HG02571 (cell line): Measurements from ENCODE around the gene ZNF750.

Experiments used
- ATAC-seq: cut with Tn5 transposase; IDR thresholded peaks from one replicate; pipeline ENCODE4 v1.9.1; 2021; ENCODE audit warnings: mild to moderate bottlenecking, moderate library complexity; ENCODE audit not compliant: unreplicated experiment

The ZNF750 gene

GRCh38 chr17:82873521-82873920 is 33.7 kb upstream of the ZNF750 start:
- ATAC-seq: no peak

- no peak for ATAC-seq
These were observed 33.0 kb upstream of the ZNF750 start for GRCh38 chr17:82872591-82873520.

GRCh38 chr17:82871776-82872561 is 32.1 kb upstream of the ZNF750 start:
- ATAC-seq: no peak

- ATAC-seq: peak; percentile 68
These were observed 31.4 kb upstream of the ZNF750 start for GRCh38 chr17:82871056-82871775.

DNA sequence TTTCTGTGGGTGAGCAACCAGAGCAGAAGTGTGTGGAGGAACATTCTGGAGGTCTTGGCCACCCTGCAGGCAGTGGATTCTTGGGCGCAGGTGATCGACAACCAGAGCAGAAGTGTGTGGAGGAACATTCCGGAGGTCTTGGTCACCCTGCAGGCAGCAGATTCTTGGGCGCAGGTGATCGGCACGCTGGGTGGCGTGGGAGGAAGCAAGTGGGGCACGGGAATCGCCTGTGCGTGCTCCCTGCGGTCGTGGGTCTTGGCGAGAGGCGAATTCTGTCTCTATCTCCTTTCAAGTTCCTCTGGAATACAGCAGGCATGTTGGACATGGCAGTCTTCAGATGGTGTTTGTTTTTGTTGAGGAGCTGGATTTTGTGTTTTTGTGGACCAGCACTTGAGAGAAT is 30.7 kb upstream of the ZNF750 start:
- ATAC-seq: no peak

- no peak for ATAC-seq
These were observed 30.3 kb upstream of the ZNF750 start for GRCh38 chr17:82870091-82870491.

DNA sequence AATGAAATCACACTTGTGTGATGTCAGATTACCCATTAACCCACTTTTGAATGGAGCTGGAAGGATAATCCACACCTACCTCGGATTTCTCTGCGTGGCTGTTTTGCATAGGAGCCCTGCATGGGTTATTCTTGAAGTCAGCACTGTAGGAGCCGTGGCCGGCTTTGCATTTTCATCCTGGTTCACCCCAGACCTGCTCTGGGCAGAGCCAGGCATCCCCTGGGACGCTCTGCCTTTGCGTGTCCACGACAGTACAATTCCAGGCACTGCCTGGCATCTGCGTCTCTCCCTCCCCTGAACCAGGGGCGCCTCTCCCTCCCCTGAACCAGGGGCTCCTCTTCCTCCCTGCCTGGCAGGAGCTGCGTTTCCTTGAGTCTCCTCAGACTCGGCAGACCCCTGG is 29.7 kb upstream of the ZNF750 start:
- no peak for ATAC-seq

GRCh38 chr17:82868715-82869131 is 28.9 kb upstream of the ZNF750 start:
- no peak for ATAC-seq

DNA sequence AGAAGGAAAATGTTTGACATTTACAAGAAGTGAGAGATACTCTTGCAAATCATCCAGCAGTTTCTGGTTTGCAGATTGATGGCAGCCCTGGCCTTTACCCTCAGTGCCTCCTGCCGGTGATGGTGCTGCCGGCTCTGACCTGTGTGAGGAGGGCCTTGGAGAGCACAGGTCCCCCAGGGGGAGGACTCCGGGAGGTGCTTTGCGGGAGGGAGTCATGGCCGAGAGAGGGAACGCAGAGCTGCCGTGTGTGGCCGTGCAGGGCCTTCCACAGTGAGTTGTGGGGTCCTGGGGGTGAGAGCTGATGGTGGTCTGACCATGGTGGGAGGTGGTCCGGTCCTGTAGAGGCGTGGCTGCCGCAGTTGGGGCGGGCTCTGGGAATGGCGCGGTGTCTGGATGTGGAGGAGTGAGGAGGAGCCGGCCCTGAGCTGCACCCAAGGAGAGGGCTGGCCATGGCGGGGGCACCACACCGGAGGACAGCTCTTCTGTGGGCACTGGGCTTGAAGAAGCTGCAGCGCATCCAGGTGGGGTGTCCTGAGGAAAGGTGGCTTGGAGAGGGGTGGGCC is 28.0 kb upstream of the ZNF750 start:
- ATAC-seq: no peak

DNA sequence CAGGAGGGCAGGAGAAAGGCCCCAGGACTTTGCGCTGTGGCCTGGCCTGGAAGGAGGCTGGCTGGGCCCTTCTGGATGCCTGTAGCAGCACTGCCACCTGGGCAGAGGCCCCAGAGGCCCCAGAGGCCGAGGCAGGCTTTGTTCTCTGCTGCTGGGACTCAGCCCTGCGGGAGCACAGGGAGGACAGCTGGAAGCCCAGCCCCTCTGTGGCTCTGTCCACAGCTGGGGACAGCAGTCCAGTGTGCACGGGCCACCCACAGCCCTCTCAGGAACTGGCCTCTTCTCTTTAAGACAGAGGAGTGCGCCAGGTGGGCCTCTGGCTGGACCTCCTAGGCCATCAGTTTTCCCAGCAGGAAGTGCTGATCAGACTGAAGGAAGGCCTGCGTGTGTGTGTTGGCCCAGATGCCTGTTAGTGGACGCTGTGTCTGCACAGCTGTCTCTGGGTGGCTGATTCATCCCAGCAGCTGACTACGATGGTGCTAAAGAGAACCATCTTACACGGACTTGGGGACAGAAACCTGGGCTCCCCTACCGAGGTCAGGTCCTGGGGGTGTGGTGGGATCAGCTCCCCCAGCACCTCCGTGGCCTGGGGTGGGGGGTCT is 26.9 kb upstream of the ZNF750 start:
- ATAC-seq: no peak

DNA sequence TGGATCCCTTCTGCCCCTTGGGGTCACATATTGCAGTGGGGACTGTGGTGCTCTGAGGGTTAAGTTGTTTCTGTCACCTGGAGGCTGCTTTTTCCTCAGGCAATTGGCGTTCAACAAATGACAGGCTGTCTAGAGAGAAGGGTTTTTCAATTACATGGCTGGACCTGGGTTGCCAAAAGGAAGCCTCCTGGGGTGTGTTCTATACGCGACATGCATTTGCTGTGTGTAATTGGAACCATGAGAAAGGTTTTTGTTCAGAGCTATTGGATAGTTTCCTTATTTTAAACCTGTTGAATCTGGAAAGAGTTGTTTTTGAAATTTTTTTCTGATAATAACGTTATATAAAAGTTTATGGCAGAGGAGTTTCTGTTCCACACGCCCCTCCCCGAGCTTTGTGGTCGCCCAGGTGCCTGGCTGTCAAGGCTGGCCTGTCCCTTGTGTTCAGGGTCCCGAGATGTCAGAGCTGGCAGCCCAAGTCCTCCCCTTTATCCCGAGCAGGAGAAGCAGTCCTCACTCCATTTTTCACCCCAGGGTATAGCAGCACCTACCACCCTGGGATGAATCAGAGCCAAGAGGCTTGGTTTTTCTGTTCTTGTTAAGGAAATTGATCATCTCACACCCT is 26.1 kb upstream of the ZNF750 start:
- ATAC-seq: no peak

DNA sequence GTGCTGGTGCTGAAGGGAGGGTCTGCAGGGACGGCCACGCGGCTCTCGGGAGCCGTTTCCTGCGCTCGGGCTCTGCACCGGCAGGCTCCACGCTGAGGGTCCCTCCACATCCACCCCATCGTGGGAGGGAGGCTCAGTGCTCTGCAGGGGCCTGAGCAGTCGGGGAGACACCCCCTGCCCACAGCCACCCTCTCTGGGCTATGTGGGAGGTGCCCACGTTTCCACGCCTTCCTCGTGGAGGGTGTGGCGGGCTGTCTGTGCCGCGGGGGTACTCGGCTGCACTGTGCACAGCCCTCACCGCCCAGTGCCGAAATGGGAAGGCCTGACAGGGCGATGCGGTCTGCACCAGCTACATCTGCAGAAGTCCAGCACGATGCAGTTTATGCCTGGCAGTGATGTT is 25.5 kb upstream of the ZNF750 start:
- ATAC-seq: no peak

- no peak for ATAC-seq
These were observed 25.0 kb upstream of the ZNF750 start for GRCh38 chr17:82864713-82865248.

- ATAC-seq: peak; percentile 80
These were observed 24.3 kb upstream of the ZNF750 start for GRCh38 chr17:82863941-82864712.

GRCh38 chr17:82863383-82863940 is 23.6 kb upstream of the ZNF750 start:
- ATAC-seq: no peak

DNA sequence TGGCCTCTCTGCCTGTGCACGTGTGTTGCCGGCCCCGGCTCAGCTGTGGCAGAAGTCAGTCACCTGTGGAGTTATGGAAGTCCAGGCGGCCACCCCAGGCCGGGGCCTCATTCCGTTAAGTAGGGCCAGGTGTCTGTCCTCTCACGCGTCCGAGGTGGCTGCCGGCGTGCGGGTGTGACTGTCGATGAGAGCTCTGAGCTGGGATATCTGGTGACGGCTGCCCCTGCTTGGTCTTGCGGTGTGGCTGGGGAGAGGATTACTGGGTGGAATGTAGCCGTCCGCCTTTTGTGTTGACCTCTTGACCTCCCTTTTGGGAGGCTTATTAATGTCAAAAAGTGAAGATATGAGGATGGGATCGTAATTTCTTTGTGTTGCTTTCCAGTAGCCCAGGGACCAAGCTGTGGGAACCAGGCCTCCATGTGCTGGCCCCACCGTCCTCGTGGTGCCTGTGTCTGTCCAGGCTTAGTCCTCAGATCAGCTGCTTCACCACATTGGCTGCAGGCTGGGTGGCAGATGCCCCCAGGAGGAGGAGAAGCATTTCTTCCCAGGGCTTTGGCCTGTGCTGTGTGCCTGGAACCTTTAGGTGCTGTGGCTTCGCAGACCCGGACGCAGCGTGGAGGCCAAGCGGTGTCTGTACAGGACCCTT is 23.0 kb upstream of the ZNF750 start:
- no peak for ATAC-seq

- ATAC-seq: no peak
These were observed 22.4 kb upstream of the ZNF750 start for GRCh38 chr17:82862191-82862590.

- no peak for ATAC-seq
These were observed 21.6 kb upstream of the ZNF750 start for GRCh38 chr17:82861393-82861775.
